GM19324 (cell line): ENCODE measurements around the gene ZBTB40.

ENCODE experiments used
- ATAC-seq: cut with Tn5 transposase; IDR thresholded peaks from one replicate; pipeline ENCODE4 v1.9.1; 2021; ENCODE audit warnings: mild to moderate bottlenecking, moderate library complexity; ENCODE audit not compliant: unreplicated experiment, low FRiP score

ZBTB40 gene

GRCh38 chr1:22500058-22500457 is 48.4 kb downstream of the ZBTB40 start:
- ATAC-seq: no peak

- no peak for ATAC-seq
Observed at GRCh38 chr1:22500471-22500870, 48.8 kb downstream of the ZBTB40 start.

- no peak for ATAC-seq
Observed at GRCh38 chr1:22502202-22502601, 50.6 kb downstream of the ZBTB40 start.

- no peak for ATAC-seq
Observed at GRCh38 chr1:22503721-22504410, 52.2 kb downstream of the ZBTB40 start.

- ATAC-seq: no peak
Observed at GRCh38 chr1:22506130-22506692, 54.6 kb downstream of the ZBTB40 start.

- no peak for ATAC-seq
Observed at GRCh38 chr1:22507587-22507986, 55.9 kb downstream of the ZBTB40 start.

- ATAC-seq: no peak
Observed at GRCh38 chr1:22508329-22508728, 56.7 kb downstream of the ZBTB40 start.

GRCh38 chr1:22508991-22509390 is 57.3 kb downstream of the ZBTB40 start:
- ATAC-seq: no peak

- ATAC-seq: no peak
Observed at GRCh38 chr1:22509815-22510214, 58.2 kb downstream of the ZBTB40 start.

- no peak for ATAC-seq
Observed at GRCh38 chr1:22512873-22513272, 61.2 kb downstream of the ZBTB40 start.

- ATAC-seq: no peak
Observed at GRCh38 chr1:22516906-22517571, 65.4 kb downstream of the ZBTB40 start.

- no peak for ATAC-seq
Observed at GRCh38 chr1:22517956-22518355, 66.3 kb downstream of the ZBTB40 start.

- ATAC-seq: no peak
Observed at GRCh38 chr1:22518379-22518778, 66.7 kb downstream of the ZBTB40 start.

GRCh38 chr1:22520871-22521270 is 69.2 kb downstream of the ZBTB40 start:
- no peak for ATAC-seq

GRCh38 chr1:22521692-22522091 is 70.0 kb downstream of the ZBTB40 start:
- no peak for ATAC-seq

GRCh38 chr1:22522221-22522743 is 70.6 kb downstream of the ZBTB40 start:
- ATAC-seq: no peak

GRCh38 chr1:22524481-22524880 is 72.8 kb downstream of the ZBTB40 start:
- ATAC-seq: no peak

- ATAC-seq: no peak
Observed at GRCh38 chr1:22525211-22525610, 73.6 kb downstream of the ZBTB40 start.

GRCh38 chr1:22525646-22526045 is 74.0 kb downstream of the ZBTB40 start:
- ATAC-seq: no peak

GRCh38 chr1:22526098-22526497 is 74.4 kb downstream of the ZBTB40 start:
- ATAC-seq: no peak

GRCh38 chr1:22526677-22527076 is 75.0 kb downstream of the ZBTB40 start:
- no peak for ATAC-seq

GRCh38 chr1:22527122-22527521 is 75.5 kb downstream of the ZBTB40 start:
- ATAC-seq: no peak
